Ovary (tissue), 3 donors: ENCODE data around the gene FBXL2.
"Not testable (repeated sequence)": the region's sequence is repeated elsewhere in the genome, so short reads cannot be mapped to it uniquely, and the experiment has no call there.

Experiments
- CTCF ChIP-seq, 3 donors: fragments of 450-650 bp in 2 of 3; fragments of 200-600 bp in 1 of 3; IDR thresholded peaks; one replicate each; pipeline versions ENCODE4 v1.5.1 to v1.8.0; 2016 to 2022; ENCODE audit warnings: antibody characterized with exemption in 3 of 3, mild to moderate bottlenecking in 1 of 3
- EP300 ChIP-seq: sonication (generic); formaldehyde crosslinking; IDR thresholded peaks from one replicate; pipeline ENCODE4 v1.6.1; 2017; ENCODE audit warnings: antibody characterized with exemption
- POLR2A ChIP-seq: fragments of 450-650 bp; IDR thresholded peaks from one replicate; pipeline ENCODE4 v1.6.1; 2017; ENCODE audit warnings: antibody characterized with exemption, mild to moderate bottlenecking, moderate library complexity
- donor health status: DM: no; HTN: no; CAD: no.

GRCh38 chr3:33410816-33411215 lies 133.6 kb downstream of the FBXL2 start:
- TF ChIP-seq CTCF (IDR thresholded peaks at IDR 0.05); POLR2A; EP300: not testable (repeated sequence)
